PFSK-1 (cell line): ENCODE measurements around the gene GPR37.

ENCODE experiments used
- POLR2AphosphoS5 ChIP-seq: IDR thresholded peaks from 2 replicates; pipeline ENCODE4 v1.6.1; 2012; ENCODE audit warnings: low read depth, mild to moderate bottlenecking, control low read depth, low read length, moderate library complexity
- SIN3A ChIP-seq: IDR thresholded peaks from 2 replicates; pipeline ENCODE4 v1.6.1; 2012; ENCODE audit warnings: mild to moderate bottlenecking, low read length, moderate library complexity, borderline replicate concordance; ENCODE audit not compliant: insufficient read depth
- TAF1 ChIP-seq: IDR thresholded peaks from 2 replicates; pipeline ENCODE4 v1.6.1; 2012; ENCODE audit warnings: low read length, control low read depth, borderline replicate concordance; ENCODE audit not compliant: insufficient read depth
- TF ChIP-seq, protein P1 (sequence below), 2 experiments: IDR thresholded peaks; 2 replicates each; pipeline versions ENCODE4 v1.6.1 to v1.8.0; 2011 to 2012; ENCODE audit warnings: low read depth in 2 of 2, low read length in 2 of 2, control low read depth in 1 of 2, inconsistent platforms in 1 of 2, mild to moderate bottlenecking in 1 of 2, moderate library complexity in 1 of 2; ENCODE audit not compliant: insufficient read depth in 1 of 2

DNA sequence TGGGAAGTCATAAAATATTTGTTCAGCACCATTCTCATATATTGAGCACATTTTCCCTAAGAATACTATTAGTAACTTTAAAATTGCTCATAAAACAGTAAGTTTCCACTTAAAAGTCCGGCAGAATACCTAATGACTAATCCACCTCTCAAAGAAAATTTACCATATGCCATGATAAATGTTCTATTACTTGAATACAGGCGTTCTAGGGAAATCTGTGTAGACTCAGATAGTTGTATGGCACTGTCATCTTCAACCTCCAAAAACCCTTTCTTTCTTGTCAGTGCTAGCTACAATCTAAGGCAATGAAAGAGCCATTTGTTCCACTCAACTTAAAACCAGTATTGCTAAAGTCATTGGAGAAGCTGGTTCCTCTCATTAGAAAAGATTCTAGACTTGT is 7.3 kb downstream of the GPR37 start:
- TF ChIP-seq TAF1 (no peak), POLR2AphosphoS5 (no peak), SIN3A (no peak)
- TF ChIP-seq, protein P1, sequence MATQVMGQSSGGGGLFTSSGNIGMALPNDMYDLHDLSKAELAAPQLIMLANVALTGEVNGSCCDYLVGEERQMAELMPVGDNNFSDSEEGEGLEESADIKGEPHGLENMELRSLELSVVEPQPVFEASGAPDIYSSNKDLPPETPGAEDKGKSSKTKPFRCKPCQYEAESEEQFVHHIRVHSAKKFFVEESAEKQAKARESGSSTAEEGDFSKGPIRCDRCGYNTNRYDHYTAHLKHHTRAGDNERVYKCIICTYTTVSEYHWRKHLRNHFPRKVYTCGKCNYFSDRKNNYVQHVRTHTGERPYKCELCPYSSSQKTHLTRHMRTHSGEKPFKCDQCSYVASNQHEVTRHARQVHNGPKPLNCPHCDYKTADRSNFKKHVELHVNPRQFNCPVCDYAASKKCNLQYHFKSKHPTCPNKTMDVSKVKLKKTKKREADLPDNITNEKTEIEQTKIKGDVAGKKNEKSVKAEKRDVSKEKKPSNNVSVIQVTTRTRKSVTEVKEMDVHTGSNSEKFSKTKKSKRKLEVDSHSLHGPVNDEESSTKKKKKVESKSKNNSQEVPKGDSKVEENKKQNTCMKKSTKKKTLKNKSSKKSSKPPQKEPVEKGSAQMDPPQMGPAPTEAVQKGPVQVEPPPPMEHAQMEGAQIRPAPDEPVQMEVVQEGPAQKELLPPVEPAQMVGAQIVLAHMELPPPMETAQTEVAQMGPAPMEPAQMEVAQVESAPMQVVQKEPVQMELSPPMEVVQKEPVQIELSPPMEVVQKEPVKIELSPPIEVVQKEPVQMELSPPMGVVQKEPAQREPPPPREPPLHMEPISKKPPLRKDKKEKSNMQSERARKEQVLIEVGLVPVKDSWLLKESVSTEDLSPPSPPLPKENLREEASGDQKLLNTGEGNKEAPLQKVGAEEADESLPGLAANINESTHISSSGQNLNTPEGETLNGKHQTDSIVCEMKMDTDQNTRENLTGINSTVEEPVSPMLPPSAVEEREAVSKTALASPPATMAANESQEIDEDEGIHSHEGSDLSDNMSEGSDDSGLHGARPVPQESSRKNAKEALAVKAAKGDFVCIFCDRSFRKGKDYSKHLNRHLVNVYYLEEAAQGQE (IDR thresholded peaks at IDR 0.05; ENCODE audit: insufficient read depth in 1 of 2, low read depth in 2 of 2, low read length in 2 of 2): no peak
